GM13976 (cell line): ENCODE results near the gene TJP1.
A peak's percentile ranks its signal among the peaks of the same experiment; 100 is the strongest.

Experiments used
- DNase-seq: peaks from one replicate; pipeline ENCODE4 v3.0.0; 2012; ENCODE audit warnings: low spot score
- in situ Hi-C: fragments of 300-500 bp; cut with MboI; formaldehyde crosslinking; loops from one replicate; pipeline ENCODE4 v1.12.0; 2022; ENCODE audit warnings: low sequenced_read_pairs, mixed read lengths, inconsistent platforms; ENCODE audit not compliant: unreplicated experiment
- TF ChIP-seq, protein P1 (sequence below): IDR thresholded peaks from 2 replicates; pipeline ENCODE4 v1.5.1; 2012; ENCODE audit warnings: borderline replicate concordance, mild to moderate bottlenecking; ENCODE audit not compliant: insufficient read depth; ENCODE audit errors: extremely low read depth, missing control alignments, control extremely low read depth

Gene TJP1

DNA sequence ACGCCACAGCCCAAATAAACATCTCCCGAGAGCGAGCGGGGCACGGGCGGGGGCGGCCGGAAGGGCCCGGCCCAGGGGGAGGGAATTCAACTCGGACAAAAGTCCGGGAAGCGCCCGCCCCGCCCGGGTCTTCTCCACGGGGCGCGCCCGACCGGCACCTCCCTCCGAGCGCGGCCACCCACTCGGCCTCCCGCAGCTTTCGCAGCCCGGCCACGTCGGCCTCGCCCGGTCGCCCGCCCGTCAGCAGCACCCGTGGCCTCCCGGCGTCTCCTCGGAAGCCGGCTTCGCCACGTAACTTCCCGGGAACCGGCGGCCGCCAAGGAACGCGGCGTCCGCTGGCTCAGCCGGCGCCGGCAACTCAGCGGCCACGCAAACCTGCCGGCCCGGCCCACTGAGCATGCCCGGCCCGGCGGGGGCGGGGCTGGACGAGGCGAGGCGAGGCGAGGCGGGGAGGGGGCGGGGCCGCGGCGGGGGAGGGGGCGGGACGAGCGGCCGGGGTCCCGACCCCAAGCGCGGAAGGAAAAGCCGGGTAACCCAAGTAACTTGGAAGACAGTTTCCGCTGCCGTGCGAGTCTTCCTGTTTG is at the start of gene TJP1:
Gene TJP1 (minus strand): TSS at position 369 of the 584 bp plus-strand sequence. CDS start 440 bp downstream, outside the sequence.
- TF ChIP-seq, protein P1, sequence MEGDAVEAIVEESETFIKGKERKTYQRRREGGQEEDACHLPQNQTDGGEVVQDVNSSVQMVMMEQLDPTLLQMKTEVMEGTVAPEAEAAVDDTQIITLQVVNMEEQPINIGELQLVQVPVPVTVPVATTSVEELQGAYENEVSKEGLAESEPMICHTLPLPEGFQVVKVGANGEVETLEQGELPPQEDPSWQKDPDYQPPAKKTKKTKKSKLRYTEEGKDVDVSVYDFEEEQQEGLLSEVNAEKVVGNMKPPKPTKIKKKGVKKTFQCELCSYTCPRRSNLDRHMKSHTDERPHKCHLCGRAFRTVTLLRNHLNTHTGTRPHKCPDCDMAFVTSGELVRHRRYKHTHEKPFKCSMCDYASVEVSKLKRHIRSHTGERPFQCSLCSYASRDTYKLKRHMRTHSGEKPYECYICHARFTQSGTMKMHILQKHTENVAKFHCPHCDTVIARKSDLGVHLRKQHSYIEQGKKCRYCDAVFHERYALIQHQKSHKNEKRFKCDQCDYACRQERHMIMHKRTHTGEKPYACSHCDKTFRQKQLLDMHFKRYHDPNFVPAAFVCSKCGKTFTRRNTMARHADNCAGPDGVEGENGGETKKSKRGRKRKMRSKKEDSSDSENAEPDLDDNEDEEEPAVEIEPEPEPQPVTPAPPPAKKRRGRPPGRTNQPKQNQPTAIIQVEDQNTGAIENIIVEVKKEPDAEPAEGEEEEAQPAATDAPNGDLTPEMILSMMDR: no peak
- in situ Hi-C loops: no loop called here
- peak; percentile 20 for DNase-seq

DNA sequence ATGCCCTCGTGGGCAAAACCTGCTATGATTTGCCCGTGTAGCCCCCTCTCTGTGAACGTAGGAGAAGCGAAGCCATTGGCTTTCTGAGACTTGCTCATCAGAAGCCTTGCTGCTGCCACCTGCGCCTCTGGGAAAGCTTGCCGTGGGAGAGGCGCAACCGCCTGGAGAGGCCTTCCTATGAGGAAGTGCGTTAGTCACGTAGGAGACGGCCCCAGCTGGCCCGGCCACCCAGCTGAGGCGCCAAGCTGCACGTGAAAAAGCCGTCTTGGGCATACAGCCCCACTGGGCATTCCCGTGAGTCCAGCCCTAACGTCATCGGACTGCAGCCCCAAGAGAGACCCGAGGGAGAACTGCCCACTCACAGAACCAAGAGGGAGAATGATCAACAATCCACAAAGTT is 49.1 kb upstream of the TJP1 start:
- no peak for DNase-seq
- TF ChIP-seq, protein P1: no peak
- in situ Hi-C loops: no loop called here

DNA sequence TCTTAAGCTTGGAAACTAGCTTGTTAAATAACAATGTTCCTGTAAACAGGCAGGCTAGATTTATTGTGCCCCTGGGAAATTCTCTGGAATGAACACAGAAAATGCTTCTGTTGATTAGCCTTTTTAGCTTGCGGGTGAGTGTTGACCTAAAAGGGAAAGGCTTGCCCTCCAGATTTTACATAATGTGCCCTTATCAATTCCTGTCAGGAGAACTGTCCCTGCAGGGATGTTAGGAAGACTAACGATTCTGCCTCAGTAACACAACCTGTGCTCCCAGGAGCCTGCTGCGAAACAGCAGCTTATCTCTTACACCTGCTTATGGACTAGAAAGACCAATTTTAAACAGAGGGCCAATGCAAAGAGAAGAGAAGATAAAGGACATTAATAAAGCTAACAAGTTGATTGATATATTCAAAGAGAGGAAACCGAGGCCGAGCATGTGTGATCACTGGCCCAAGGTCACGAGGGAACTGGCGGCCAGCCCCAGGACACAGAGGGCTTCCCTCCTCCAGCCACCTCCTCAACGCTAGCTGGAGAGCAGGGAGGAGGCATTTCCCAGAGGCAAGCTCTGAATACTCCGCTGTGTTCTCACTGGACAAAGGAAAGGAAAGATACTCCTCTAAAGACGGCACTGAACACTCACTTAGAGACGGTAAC is 48.4 kb upstream of the TJP1 start:
- in situ Hi-C loops: no loop called here
- DNase-seq: no peak
- TF ChIP-seq, protein P1: no peak

DNA sequence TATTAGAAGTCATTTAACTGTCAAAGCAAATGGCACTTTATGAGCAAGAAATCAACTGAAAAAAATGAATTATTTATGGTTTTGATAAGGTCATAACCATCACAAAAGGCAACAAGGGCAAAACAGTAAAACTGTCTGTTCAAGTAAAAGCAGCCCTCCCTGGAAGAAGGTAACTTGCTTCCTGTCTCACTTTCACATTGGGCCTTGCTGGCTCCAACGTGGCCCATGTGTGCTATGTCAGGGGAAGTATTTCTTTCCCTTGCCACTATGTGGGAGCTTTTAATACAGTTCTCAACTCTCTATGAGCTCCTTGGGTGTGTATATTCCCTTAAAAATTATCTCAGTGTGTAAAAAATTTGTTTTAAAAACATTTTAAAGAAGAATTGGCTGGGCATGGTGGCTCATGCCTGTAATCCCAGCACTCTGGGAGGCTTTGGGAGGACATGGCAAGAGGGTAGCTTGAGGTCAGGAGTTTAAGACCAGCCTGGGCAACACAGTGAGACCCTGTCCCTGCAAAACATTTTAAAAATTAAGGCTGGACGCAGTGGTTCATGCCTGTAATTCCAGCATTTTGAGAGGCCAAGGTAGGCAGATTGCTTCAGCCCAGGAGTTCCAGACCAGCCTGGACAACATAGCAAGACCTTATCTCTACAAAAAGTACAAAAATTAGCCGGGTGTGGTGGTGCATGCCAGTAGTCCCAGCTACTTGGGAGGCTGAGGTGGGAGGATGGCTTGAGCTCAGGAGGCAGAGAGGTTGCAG is 45.2 kb upstream of the TJP1 start:
- in situ Hi-C loops: no loop called here
- no peak for DNase-seq

DNA sequence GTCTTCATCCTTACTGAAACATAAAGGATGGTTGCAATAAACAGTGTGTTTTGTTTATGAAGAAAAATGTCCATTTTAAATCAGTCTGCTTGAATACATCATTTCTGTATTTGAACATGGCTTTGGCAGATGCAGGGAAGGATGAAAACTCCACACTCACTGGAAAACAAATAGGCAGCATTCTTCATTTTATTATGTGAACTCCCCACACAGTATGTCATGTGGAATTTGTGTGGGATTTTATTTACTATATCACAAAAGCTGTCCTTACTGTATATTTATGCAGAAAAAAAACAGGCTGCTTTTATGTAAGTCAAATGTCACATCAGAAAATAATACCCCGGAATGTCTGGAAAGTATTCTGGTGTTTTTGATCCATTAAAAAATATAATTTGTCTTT is 44.1 kb upstream of the TJP1 start:
- in situ Hi-C loops: no loop called here
- TF ChIP-seq, protein P1: no peak
- DNase-seq: no peak

More for the DNA sequence above, 45.2 kb upstream of the TJP1 start:
- TF ChIP-seq, protein P1: no peak

DNA sequence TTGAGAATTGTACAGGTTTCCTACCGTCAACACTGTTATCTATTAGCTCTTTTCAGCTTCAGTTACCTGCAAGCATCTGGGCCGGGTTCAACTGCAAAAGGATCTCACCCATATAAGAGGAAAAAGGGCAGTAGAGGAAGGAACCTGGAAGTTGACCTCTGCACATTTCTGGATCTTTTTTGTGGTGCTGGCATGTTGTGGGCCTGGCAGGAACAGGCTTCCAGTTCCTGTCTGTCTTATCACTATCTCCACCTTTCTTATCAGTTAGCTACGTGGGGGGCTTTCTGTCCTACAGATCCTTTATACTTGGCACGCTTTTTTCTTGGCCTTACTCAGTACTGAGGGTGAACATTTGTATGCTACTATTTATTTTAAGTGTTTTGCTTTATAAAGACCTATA is 42.2 kb upstream of the TJP1 start:
- TF ChIP-seq, protein P1: no peak
- in situ Hi-C loops: no loop called here
- DNase-seq: no peak
